ENCODE results near the gene PTGFRN.

GRCh38 chr1:116991171-116991845 lies 81.6 kb downstream of the PTGFRN start:
- TF ChIP-seq EZH2 (optimal IDR thresholded peaks at IDR 0.05; ENCODE audit: low read depth, low read length) (no peak), CTCF (IDR thresholded peaks at IDR 0.05; ENCODE audit: low read length) (no peak), EZH2phosphoT487 (IDR thresholded peaks at IDR 0.05; ENCODE audit: low read length) (no peak)
